NK-92 (cell line): ENCODE data around the gene GABRR3.

ENCODE experiments used
- DNase-seq: peaks from one replicate; lab custom pipeline; 2025; ENCODE audit not compliant: unreplicated experiment; lab: John Stamatoyannopoulos, UW

The GABRR3 gene

GRCh38 chr3:98035208-98035607, at the start of gene GABRR3:
GABRR3 (minus strand) TSS chr3:98035315; CDS start chr3:98034987, 328 bp downstream.
- DNase-seq, result no peak

DNA sequence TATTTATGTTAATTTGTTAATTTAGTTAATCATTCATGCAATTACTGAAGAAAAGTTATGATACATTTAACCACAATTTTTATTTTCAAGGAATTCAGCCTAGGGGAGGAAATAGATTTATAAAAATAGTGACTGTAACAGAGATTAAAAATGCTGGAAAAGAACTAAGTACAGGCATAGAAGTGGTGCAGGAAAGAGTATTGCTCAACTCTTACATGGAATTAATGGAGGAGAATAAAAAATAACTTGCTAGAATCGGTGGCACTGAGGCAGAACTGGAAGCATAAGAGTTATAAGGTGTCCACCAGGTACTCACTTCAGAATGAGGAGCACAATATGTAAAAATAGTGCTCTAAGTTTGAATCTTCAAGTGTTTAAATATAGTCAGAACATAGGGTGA, 38.4 kb upstream of the GABRR3 start:
- no peak for DNase-seq

GRCh38 chr3:98070840-98071239, 35.7 kb upstream of the GABRR3 start:
- no peak for DNase-seq

- DNase-seq, result no peak
Measured at GRCh38 chr3:98068824-98069223, 33.7 kb upstream of the GABRR3 start.

DNA sequence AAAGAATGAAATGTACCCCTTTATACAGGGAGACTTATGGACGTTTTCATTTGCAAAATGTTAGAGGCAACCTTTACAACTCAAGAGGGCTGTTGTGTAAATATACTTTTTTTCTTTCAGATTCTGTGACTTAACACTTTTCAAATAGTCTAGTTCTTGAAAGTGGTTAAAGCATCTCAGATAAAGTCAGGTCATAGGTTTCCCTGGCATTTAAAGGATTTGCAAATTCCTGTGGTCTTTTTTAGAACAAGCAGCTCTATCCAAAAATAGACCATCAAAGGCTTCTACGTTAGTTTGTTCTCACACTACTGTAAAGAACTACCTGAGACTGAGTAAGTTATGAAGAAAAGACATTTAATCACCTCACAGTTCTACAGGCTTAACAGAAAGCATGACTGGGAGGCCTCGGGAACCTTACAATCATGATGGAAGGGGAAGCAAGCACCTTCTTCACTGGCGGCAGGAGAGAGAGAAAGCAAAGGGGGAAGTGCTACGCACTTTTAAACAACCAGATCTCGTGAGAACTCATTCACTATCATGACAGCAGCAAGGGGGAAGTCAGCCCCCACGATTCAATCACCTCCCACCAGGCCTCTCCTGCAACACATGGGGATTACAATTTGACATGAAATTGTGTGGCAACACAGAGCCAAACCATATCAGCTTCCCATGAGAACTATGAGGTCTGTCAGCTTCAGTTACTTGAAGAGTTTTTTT, 23.3 kb upstream of the GABRR3 start:
- DNase-seq, result no peak

DNA sequence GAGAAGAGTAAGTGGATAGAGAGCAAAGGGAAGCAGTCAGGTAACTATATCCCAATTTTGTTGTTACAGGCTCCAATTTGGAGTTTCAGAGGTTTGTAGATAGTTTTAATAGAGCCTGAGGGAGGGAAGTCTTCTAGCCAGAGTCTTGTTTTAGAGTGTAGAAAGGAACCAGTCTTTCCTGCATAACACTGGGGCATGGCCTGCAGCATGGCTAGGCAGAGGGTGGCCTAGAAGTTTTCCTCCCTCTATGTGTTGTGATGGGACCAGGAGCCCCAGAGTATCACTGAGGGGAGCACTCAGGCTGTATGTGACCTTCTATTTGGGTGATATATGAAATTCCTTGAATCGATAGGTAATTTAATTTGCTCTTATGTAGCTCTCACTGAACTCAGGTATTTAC, 22.5 kb upstream of the GABRR3 start:
- DNase-seq, result no peak

DNA sequence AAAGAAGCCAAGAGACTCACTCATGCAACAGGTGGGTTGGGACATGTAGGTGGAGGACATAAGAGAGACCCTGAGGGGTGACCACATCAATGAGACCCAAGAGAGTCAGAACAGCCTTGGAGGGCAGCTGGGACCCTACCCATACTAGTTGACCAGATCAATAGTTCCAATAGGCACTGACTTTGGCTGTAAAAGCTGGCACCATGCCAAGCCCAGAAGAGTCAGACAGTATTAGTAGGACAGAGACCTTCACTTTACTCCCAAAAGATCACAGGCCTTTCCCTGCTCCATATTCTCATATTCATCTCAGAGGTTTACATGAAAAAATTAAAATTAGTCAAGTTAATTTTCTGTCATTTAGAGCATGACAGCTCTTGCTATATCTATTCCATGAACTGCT, 20.9 kb upstream of the GABRR3 start:
- DNase-seq, result no peak

GRCh38 chr3:98049271-98049670, 14.2 kb upstream of the GABRR3 start:
- no peak for DNase-seq

- no peak for DNase-seq
Measured at GRCh38 chr3:98048586-98048985, 13.5 kb upstream of the GABRR3 start.

GRCh38 chr3:98041350-98041749, 6.2 kb upstream of the GABRR3 start:
- no peak for DNase-seq

DNA sequence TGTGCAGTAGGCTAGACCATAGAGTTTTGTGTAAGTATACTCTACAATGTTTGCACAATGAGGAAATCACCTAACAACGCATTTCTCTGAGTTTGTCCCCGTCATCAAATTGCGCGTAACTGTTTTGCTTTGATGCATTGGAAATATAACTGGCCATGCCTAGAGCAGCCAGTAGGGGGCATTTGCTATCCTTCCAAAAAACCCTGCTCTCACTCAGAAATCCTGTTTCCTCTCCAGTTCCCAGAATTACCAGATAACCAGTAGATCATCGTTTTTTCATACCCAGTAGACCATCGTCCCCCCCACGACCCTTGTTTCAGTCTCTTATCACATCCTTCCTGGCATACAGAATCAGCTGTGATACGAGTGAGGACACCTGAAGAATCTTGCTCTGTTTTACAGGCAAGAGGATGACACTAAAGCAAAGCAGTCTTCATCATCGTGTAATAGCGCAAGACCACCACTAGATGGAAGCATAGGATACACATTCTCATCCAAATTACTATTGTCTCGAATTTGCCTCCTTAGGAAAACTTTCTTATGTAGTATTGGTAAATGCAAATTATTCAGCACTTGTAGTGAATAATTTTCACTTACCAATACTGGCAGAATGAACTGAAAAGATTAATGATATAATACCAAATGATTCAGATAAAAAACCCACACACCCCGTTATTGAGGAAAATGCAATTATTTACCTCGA, 4.4 kb upstream of the GABRR3 start:
- DNase-seq, result no peak

GRCh38 chr3:98038876-98039275, 3.8 kb upstream of the GABRR3 start:
- DNase-seq, result no peak

GRCh38 chr3:98038286-98038685, 3.2 kb upstream of the GABRR3 start:
- no peak for DNase-seq

DNA sequence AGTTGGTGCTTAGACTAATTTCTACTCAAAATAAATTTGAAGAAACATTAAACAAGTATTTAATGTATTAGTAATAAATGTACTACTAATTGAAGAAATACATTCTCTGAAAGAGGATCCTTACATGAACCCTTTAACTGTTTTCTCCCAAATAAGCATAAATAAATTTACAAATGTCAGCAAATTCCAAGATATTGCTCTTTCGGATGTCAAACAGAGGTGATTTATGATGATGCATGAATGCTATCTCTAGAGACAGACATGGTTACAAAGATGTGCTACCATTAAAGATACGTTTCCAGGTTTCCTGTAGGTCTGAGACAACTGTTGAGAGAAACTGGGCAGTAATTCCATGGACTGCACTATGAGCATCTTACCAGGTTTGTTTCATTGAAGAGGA, 629 bp downstream of the GABRR3 start:
- no peak for DNase-seq

DNA sequence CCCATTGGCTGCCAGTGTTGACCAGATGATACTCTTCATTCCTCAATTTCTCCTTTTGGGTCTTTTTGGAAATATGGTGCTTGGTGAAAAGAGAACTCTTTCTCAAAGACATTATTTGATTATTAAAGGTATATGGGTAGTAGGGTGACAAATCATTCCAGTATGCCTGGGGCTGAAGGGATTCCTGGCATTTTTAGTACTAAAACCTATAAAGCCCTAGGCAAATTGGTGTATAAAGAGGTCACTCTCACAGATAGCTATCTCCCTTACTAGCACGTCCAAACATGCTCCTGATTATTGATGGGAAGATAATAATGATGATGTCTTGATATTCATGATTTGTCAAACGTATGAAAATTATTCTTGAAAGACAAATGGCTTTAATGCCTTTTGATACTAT, 1.1 kb downstream of the GABRR3 start:
- no peak for DNase-seq

DNA sequence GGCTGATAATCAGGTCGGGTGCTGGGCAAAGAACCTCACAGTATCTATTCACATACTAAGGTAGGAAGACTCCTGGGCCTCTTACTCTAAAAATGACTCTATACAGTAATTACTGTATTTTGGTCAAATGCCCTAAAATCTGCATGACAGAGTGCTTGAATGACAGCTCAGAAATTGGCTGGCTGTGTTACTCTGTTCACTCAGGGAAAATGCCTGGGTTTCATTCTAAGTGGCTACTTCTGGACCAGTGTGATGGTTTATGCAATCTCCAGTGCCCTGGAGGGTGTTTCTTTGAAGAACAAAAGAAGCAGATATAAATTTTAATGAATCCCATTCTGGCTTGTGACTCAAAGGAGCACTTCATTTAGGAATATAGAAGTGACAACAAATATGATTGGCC, 2.2 kb downstream of the GABRR3 start:
- no peak for DNase-seq

GRCh38 chr3:98032265-98032664, 2.9 kb downstream of the GABRR3 start:
- no peak for DNase-seq

- no peak for DNase-seq
Measured at GRCh38 chr3:98029083-98029482, 6.0 kb downstream of the GABRR3 start.

GRCh38 chr3:98027085-98027446, 8.0 kb downstream of the GABRR3 start:
- DNase-seq, result no peak

DNA sequence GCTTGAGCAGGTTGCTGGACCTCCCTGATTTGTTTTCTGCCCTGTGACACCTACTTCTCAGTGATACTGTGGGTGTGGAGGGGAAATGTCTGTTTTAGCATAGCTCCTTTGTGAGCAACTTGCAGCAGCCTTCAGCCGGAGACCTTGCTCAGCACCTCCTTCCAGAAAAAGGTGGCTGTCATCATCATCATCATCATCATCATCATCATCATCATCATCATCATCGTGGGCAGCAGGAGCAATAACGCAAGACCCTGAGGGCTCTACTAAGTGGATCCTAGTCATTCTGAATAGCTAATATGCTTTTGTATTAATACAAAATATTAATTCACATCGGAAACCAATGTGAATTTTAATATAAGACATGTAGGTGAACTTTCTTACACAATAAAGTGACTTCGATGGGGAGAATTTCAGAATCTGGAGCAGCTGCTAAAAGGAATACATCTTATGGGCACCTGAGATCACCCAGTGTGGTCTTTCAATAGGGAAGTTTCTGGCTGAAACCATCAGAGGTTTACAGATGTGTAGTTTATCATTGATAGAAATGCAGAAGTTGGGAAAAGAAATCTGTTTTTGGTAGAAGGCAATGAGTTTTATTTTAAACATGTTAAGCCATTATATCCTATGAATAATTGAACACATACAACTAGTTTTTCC, 8.6 kb downstream of the GABRR3 start:
- no peak for DNase-seq

DNA sequence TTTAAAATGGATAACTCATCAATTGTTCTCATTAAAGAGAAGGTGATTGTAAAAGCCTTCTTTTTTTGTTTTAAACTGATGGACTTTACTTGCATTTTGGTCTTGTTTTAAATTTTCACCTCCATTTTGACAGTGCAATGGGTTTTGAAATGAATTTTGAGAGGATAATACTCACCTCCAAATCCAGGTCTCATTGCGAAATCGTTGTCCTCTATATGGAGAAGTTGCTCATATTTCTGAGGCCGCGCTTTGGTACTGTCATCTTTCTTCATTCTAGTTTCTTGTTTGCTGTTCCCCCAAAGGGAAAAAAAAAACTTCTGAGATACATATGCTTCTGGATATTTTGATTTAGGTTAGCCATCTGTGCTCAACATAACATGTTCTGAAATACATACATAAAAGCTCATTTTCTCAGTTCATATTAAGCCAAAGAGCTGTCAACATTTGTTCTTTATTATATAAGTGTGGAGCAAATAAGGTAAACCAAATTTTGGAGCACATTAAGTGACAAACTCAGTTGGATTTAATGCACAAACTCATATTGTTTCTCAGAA, 9.6 kb downstream of the GABRR3 start:
- DNase-seq, result no peak
